ENCODE measurements around the gene BRICD5. TPM values are rescaled to one million over a fixed set of nuclear protein-coding genes. Genes with fewer than 3 reads are reported as not detected.

Gene BRICD5
- total and polyA plus RNA-seq, 2 donors from 2014 or later = 7.2 to 8.2 TPM

DNA sequence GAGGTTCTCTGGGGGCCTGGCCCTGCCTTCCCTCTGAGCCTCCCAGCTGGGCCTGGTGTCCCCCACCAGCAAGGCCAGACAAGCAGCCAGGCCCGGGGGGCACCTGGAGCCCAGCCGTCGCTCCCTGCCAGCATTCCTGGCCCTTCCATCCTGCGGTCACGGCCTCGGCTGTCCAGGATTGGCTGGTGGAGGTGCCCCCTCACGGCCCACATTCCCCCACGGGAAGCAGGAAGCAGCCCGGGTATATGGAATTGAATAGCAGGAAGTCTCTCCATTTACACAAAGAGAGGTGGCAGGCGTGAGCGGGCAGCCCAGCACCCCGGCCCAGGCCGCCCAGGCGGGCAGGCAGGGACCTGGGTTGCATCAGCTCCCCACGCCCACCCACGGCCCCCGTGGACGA lies 40.6 kb downstream of the BRICD5 start:
- H3K36me3 ChIP-seq (ENCODE audit: control insufficient read depth in 2 of 3, insufficient read depth in 3 of 3, low read length in 3 of 3) = peaks cover 0 to 15% (median 9%) of the 10 kb centered on the region in 3 donors
- intact Hi-C loops (cut with DNase I) = no loop called here
- FAIRE-seq = no peak

DNA sequence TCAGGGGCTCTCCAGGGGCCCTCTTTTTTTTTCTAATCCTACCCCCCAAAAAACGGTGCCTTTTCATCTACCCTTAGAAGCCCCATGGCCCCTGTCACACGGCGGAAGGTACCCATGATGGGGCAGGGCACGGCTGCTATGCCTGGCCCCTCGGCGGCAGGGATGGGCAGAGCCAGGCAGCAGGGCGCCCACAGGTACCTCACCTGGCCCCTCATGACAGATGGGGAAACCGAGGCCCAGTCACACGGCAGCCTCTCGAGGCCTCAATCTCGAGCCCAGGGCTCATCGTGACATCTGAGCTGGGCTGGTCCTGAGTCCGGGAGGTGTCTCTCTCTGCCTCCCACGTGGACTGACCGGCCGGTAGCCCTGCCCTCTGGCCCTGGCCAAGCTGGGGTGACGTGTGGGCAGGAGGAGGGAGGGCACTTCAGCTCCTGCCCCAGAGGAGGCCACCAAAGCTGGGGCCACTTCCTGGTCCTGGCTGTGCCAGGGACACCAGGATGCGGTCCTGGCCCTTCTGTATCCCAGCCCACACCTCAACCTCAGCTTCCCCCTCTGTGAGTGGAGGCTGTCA lies 43.5 kb downstream of the BRICD5 start:
- no peak for DNase-seq
- peaks cover 0 to 4% (median 3%) of the 10 kb centered on the region in 3 donors for H3K36me3 ChIP-seq (ENCODE audit: control insufficient read depth in 2 of 3, insufficient read depth in 3 of 3, low read length in 3 of 3)

More for the DNA sequence above, 40.6 kb downstream of the BRICD5 start:
- no peak for DNase-seq
- no peak for TF ChIP-seq CTCF (IDR thresholded peaks at IDR 0.05; ENCODE audit: borderline replicate concordance, extremely low read depth, insufficient read depth)
- Histone ChIP-seq H3K27me3 (ENCODE audit: control insufficient read depth, insufficient read depth, low read length) (no peaks in the 10 kb centered on the region), H3K9me3 (ENCODE audit: control insufficient read depth in 2 of 3, insufficient read depth in 1 of 3, low read length in 3 of 3) (no peaks in the 10 kb centered on the region), H3K4me1 (ENCODE audit: control insufficient read depth in 2 of 3, insufficient read depth in 2 of 3, low read depth in 1 of 3, low read length in 3 of 3) (no peaks in the 10 kb centered on the region), H3K4me3 (ENCODE audit: low read length in 3 of 3) (no peak overlapping the region), H3K27ac (ENCODE audit: low read depth in 2 of 2, low read length in 2 of 2) (peak overlapping the region in 1 of 2 donors; percentile 64), H3K9ac (ENCODE audit: low read length in 3 of 3) (no peak overlapping the region)

DNA sequence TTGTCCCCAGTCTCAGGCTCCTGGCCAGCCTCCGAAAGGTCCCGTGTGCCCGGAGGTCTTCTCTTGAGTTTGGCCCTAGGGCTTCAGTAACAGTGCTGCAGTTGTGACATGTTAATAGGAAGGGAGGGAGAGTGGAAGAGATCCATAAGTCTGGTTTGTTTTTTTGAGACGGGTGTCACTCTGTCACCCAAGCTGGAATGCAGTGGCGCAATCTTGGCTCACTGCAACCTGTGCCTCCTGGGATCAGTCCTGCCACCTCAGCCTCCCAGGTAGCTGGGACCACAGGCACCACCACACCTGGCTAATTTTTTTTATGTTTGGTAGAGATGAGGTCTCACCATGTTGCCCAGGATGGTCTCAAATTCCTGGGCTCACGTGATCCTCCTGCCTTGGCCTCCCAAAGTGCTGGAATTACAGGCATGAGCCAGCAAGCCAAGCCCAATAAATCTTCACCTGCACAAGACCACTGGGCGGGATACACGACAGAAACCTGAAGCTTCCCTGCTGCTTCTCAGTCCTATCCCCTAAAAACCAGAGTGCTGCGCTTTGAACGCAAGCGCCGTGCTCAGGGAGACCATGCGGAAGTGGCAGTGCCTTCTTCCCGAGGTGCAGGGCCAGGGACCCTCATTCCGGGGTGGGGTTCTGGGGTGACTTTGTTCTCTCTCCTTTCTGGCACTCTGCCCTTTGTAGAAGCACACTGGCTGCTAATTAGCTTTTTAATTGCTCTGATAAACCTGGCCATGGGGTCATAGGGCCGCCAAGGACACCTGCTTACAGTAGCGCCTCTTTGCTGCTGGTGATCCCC lies 44.2 kb downstream of the BRICD5 start:
- no peak for TF ChIP-seq CTCF (IDR thresholded peaks at IDR 0.05; ENCODE audit: borderline replicate concordance, extremely low read depth, insufficient read depth)
- intact Hi-C loops (cut with DNase I) = no loop called here
- Histone ChIP-seq H3K36me3 (ENCODE audit: control insufficient read depth in 2 of 3, insufficient read depth in 3 of 3, low read length in 3 of 3) (peaks cover 0 to 4% (median 3%) of the 10 kb centered on the region in 3 donors), H3K4me3 (ENCODE audit: low read length in 3 of 3) (no peak overlapping the region), H3K9ac (ENCODE audit: low read length in 3 of 3) (no peak overlapping the region), H3K4me1 (ENCODE audit: control insufficient read depth in 2 of 3, insufficient read depth in 2 of 3, low read depth in 1 of 3, low read length in 3 of 3) (no peaks in the 10 kb centered on the region), H3K9me3 (ENCODE audit: control insufficient read depth in 2 of 3, insufficient read depth in 1 of 3, low read length in 3 of 3) (no peaks in the 10 kb centered on the region), H3K27ac (ENCODE audit: low read depth in 2 of 2, low read length in 2 of 2) (no peak overlapping the region), H3K27me3 (ENCODE audit: control insufficient read depth, insufficient read depth, low read length) (no peaks in the 10 kb centered on the region)
- DNase-seq (peak in 2 of 5 donors; percentile 45), FAIRE-seq (no peak)

More for the DNA sequence above, 43.5 kb downstream of the BRICD5 start:
- Histone ChIP-seq H3K4me3 (ENCODE audit: low read length in 3 of 3) (no peak overlapping the region), H3K27me3 (ENCODE audit: control insufficient read depth, insufficient read depth, low read length) (no peaks in the 10 kb centered on the region), H3K27ac (ENCODE audit: low read depth in 2 of 2, low read length in 2 of 2) (no peak overlapping the region), H3K9ac (ENCODE audit: low read length in 3 of 3) (no peak overlapping the region), H3K4me1 (ENCODE audit: control insufficient read depth in 2 of 3, insufficient read depth in 2 of 3, low read depth in 1 of 3, low read length in 3 of 3) (no peaks in the 10 kb centered on the region), H3K9me3 (ENCODE audit: control insufficient read depth in 2 of 3, insufficient read depth in 1 of 3, low read length in 3 of 3) (no peaks in the 10 kb centered on the region)
- no peak for FAIRE-seq
- intact Hi-C loops (cut with DNase I) = no loop called here
- no peak for TF ChIP-seq CTCF (IDR thresholded peaks at IDR 0.05; ENCODE audit: borderline replicate concordance, extremely low read depth, insufficient read depth)

Measured in kidney (tissue), 14 donors.